NCI-H1092 treated with DMSO at 0.1 percent for 48 hours (cell line): ENCODE measurements around the gene MED15.
"Not testable (repeated sequence)": the region's sequence is repeated elsewhere in the genome, so short reads cannot be mapped to it uniquely, and the experiment has no call there.

ENCODE experiments used
- DNase-seq: peaks from one replicate; lab custom pipeline; 2025; lab: John Stamatoyannopoulos, UW

The MED15 gene

GRCh38 chr22:20604092-20604747, 96.8 kb downstream of the MED15 start:
- no peak for DNase-seq

DNA sequence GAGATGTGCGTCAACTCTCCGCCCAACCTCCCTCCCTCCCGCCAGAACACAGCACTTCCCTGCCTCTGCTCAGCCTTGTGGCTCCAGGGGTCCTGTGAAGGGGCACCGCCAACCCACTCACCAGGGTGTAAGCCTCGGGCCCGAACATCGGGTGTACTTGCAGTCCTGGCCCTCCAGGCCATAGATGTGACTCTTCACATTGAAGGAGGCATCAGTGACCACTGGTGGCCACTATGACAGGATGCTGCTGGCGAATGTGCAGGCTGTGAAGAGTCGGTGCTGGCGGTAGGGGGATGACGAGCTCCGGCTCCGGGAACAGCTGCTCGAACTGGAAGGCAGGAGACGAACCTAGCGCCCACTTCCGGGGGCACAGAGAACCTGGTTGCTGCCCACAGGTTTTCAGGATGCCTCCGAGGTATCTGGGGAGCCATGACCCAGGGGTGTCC, 97.4 kb downstream of the MED15 start:
- DNase-seq: no peak

DNA sequence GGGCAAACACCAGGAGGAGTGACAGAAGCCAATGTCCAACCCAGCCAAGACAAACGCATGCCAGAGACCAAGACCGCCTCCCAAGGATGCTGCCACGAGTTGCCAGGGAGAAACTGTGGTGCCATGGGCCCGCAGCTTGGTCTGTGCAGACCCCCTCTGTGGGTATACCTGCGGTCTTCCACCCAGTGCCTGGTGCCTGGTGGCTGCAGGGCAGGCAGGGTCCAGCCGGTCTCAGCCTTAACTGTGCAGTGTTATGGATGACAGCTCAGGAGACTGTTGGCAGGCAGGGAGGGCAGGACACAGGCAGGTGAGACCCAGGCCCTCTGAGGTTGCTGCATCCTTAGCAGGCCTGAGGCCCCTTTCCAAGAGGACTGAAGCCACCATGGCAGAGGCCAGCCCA, 97.9 kb downstream of the MED15 start:
- DNase-seq: no peak

DNA sequence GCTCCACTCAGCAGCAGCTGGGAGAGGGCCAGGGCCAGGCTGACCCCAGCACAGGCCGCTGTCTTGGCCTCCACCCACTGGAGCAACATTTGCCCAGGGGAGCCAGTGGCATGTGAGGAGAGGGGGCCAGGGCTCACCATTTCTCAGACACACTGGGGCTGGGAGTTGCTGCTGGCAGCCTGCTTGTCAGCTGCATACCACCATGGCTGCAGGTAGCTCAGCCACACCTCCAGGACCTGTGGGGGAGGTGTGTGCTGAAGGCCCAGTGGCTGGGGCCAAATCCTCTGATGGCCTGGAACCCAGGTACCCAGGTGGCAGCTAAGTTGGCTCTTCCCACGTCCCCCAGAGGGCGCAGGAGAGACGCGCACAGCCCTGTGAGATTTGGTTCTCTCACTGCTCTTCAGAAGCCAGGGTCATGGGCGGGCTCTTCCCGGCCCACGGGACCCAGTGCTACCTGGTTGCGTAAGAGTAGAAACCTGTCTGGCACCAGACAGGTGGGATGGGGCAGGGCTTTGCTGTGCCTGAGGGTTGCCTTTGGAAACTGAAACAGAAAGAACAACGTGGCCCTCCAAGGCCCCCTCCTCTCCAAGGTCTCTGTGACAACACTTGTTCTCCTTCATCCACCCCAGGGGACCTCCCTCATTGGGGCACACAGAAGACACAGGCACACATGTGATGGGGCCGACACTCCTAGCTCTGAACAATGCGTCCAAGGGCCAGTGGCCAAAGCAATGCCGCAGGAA, 98.8 kb downstream of the MED15 start:
- peak; percentile 35 for DNase-seq

DNA sequence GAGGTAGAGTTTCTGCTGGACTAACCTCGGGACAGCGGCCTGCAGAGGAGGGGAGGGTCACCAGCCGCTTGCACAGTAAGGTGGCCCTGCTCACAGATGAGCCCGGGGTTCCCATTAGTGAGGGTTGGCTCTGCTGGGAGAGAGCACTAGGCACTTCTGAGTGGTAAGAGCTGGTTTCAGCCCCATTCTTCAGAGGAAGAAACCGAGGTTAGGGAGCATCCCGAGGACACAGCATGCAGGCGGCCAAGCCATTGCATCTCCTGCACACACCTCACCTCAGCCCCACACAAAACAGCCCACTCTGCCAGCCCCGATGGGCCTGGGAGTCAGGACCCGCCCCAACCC, 99.3 kb downstream of the MED15 start:
- DNase-seq: no peak

- DNase-seq: peak; percentile 23
Observed at GRCh38 chr22:20607157-20607907, 99.9 kb downstream of the MED15 start.

- DNase-seq: no peak
Observed at GRCh38 chr22:20610243-20610686, 102.9 kb downstream of the MED15 start.

- no peak for DNase-seq
Observed at GRCh38 chr22:20610757-20611156, 103.3 kb downstream of the MED15 start.

GRCh38 chr22:20611418-20611817, 104.0 kb downstream of the MED15 start:
- DNase-seq: no peak

DNA sequence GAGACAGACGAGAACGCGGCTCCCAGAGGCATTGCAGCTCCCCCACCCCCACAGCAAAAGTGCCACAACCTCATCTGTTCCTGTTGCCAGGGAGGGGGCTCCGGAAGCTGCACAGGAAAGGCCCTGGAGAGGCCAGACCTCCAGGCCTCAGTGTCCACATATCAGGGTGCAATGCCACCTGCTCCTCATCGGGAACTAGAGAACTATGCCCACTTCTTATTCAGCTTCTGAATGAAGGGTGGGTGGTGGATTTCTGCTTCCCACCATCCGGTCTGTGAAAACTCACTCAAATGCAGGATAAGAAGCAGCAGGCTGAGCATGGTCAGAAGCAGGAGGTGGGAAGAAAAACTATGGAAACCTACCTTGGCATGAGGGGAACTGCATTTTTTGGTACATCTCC, 105.9 kb downstream of the MED15 start:
- DNase-seq: no peak

DNA sequence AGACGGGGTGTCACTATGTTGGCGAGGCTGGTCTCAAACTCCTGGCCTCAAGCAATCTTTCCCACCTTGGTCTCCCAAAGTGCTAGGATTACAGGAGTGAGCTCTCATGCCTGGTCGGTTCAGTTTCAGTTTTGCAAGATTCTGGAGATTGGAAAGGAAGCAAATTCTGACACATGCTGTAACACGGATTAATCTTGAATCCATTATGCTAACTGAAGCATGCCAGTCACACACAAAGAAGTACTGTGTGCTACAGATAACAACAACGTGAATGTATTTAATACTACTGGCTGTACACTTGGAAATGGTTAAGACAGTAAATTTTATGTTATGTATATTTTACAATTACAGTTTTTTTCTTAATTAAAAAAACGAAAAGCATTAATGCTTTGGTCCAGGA, 107.6 kb downstream of the MED15 start:
- no peak for DNase-seq

GRCh38 chr22:20615533-20616450, 108.4 kb downstream of the MED15 start:
- no peak for DNase-seq

- DNase-seq: no peak
Observed at GRCh38 chr22:20616451-20617043, 109.1 kb downstream of the MED15 start.

DNA sequence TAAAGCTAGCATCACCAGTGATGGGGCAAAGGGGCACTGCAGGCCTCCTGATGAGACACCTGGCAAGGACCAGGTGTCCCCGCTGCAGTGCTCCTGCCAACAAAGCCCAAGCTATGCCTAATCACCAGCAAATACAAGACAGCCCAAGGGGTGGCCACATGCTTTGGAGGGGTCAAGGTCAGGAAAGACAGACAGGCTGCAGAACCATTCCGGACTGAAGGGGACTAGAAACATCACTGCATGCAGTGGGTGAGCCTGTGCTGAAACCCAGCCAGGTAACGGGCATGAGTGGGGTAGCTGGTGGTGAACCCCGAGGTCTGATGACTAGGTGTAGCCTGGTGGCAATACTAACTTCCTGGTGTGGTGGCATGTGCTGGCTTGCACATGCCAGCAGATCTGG, 111.1 kb downstream of the MED15 start:
- DNase-seq: no peak

DNA sequence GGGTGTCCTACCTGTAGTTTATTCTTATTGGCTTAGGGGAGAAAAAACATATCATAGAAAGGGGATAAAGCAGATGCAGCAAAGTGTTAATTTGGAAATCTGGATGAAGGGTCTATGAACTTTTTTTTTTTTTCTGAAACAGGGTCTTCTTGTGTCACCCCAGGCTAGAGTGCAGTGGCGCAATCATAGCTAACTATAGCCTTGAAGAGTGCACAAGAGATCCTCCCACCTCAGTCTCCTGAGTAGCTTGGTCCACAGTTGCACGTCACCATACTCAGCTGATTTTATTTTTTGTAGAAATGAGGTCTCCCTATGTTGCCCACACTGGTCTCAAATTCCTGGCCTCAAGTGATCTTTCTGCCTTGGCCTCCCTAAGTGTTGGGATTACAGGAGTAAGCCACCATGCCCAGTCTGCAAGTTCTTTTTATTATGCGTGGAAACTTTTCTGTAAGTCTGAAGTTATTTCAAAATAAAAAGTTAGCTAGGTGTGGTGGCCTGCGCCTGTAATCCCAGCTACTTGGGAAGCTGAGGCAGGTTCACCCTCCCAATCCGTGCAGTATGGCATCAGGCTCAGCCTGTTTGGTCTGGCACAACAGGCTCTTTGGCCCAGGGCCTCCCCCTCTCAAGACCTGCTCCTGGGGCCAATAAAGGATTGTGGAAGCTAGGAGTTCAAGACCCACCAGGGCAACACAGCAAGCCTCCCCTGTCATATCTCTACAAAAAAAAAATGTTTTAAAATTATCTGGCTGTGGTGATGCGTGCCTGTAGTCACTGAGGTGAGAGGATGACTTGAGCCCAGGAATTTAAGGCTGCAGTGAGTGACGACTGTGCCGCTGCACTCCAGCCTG, 111.9 kb downstream of the MED15 start:
- no peak for DNase-seq

GRCh38 chr22:20619893-20620194, 112.4 kb downstream of the MED15 start:
- not testable (repeated sequence) for DNase-seq

GRCh38 chr22:20621162-20621561, 113.8 kb downstream of the MED15 start:
- no peak for DNase-seq

DNA sequence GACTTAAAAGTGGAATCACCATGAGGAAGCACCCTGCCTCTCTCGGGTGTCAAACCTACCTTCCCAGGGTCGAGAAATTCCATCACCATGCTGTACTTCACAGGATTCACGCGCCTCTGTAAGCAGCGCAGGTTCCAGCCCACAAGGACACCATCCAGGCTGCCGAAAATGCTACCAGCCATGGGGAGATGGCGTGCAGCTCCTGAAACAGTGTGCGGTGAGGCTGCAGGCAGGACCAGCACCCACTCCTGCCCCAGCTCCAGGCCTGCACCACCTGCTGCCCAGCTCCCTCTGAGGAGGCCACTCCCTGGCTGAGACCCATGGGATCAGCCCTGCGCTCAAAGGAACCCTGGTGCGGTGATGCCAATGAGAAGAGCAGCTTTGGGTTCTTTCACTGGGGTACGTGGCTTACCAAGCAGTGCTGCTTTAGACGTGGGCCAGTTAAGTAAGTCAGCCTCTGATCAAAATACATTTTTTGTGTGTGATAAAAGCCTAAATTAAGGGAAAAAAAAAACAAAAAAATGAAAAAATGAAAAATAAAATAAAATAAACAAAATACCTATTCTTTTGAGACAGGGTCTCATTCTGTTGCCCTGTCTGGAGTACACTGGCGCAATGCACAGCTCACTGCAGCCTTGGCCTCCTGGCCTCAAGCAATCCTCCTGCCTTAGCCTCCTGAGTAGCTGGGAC, 115.4 kb downstream of the MED15 start:
- no peak for DNase-seq

- DNase-seq: no peak
Observed at GRCh38 chr22:20624161-20624616, 116.8 kb downstream of the MED15 start.

DNA sequence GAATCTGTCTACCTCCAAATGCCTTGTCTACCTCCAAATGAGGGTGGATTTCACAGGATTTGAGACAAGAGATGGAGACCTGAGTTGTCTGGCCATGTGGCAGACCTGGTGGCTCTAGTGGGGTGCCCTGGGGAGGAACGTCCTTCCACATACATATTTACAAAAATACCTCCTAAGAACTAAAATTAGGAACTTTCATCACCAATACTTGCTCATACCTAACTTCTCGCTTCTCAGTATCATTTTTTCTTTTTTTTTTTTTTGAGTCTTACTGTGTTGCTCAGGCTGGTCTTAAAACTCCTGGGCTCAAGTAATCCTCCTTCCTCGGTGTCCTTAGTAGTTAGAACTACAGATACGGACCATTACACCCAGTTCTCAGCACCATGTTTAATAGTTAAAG, 117.9 kb downstream of the MED15 start:
- DNase-seq: no peak
